CD14-positive monocyte (primary cell): ENCODE measurements around the gene MGLL. TPM values are rescaled to one million over a fixed set of nuclear protein-coding genes. Genes with fewer than 3 reads are reported as not detected.

Experiments used
- DNase-seq, 3 donors: peaks; one replicate each; pipeline ENCODE4 v3.0.0-alpha.2; 2011 to 2022
- H2AFZ ChIP-seq: 2 replicates; pipeline ENCODE4 v1.6.0; 2012; ENCODE audit warnings: mild to moderate bottlenecking, low read depth, low read length, inconsistent platforms; ENCODE audit not compliant: insufficient read depth, poor library complexity, severe bottlenecking
- H3K27ac ChIP-seq, 2 donors: 1 replicate in 1 of 2; 2 replicates in 1 of 2; pipeline ENCODE4 v1.5.1; 2012 to 2013; ENCODE audit warnings: low read length in 2 of 2, control low read depth in 1 of 2, inconsistent platforms in 1 of 2, low read depth in 1 of 2, mild to moderate bottlenecking in 1 of 2
- H3K27me3 ChIP-seq, 2 donors: one replicate each; pipeline versions ENCODE4 v1.6.0 to v1.6.1; 2011 to 2013; ENCODE audit warnings: low read length in 2 of 2; ENCODE audit not compliant: control insufficient read depth in 2 of 2, insufficient read depth in 2 of 2
- H3K36me3 ChIP-seq, 2 donors: replicated peaks in 1 of 2; 1 replicate in 1 of 2; 2 replicates in 1 of 2; pipeline versions ENCODE4 v1.5.1 to v1.6.1; 2012 to 2013; ENCODE audit warnings: low read length in 2 of 2, control low read depth in 1 of 2, inconsistent platforms in 1 of 2, mild to moderate bottlenecking in 1 of 2; ENCODE audit not compliant: insufficient read depth in 2 of 2, control insufficient read depth in 1 of 2
- H3K4me1 ChIP-seq, 2 donors: 1 replicate in 1 of 2; 2 replicates in 1 of 2; pipeline versions ENCODE4 v1.5.1 to v1.6.1; 2012 to 2013; ENCODE audit warnings: low read length in 2 of 2, control low read depth in 1 of 2, inconsistent platforms in 1 of 2, mild to moderate bottlenecking in 1 of 2, moderate library complexity in 1 of 2; ENCODE audit not compliant: insufficient read depth in 2 of 2, control insufficient read depth in 1 of 2
- H3K4me2 ChIP-seq: replicated peaks from 2 replicates; pipeline ENCODE3; 2012; ENCODE audit warnings: low read length, moderate library complexity, mild to moderate bottlenecking; ENCODE audit not compliant: poor library complexity, severe bottlenecking; ENCODE audit errors: extremely low read depth
- H3K4me3 ChIP-seq, 3 experiments: fragments of 200-600 bp in 1 of 3; sonication (generic) in 1 of 3; replicated peaks in 1 of 3; 1 replicate in 2 of 3; 2 replicates in 1 of 3; pipeline ENCODE4 v1.5.1; 2011 to 2013; ENCODE audit warnings: low read length in 3 of 3, mild to moderate bottlenecking in 3 of 3, control low read depth in 2 of 3, low read depth in 2 of 3, inconsistent platforms in 1 of 3, moderate library complexity in 1 of 3
- H3K79me2 ChIP-seq: 2 replicates; pipeline ENCODE4 v1.6.0; 2012; ENCODE audit warnings: mild to moderate bottlenecking, control low read depth, inconsistent platforms, low read length, moderate library complexity; ENCODE audit not compliant: insufficient read depth
- H3K9ac ChIP-seq: 2 replicates; pipeline ENCODE4 v1.6.0; 2017; ENCODE audit warnings: low read length, mild to moderate bottlenecking; ENCODE audit not compliant: insufficient read depth, poor library complexity, severe bottlenecking
- H3K9me3 ChIP-seq, 2 donors: replicated peaks in 1 of 2; 1 replicate in 1 of 2; 2 replicates in 1 of 2; pipeline versions ENCODE4 v1.5.1 to v1.6.1; 2012 to 2013; ENCODE audit warnings: low read length in 2 of 2, control low read depth in 1 of 2; ENCODE audit not compliant: control insufficient read depth in 1 of 2, insufficient read depth in 1 of 2
- H4K20me1 ChIP-seq: 2 replicates; pipeline ENCODE4 v1.6.0; 2012; ENCODE audit warnings: mild to moderate bottlenecking, low read length, control low read depth, moderate library complexity; ENCODE audit not compliant: insufficient read depth
- H3K27ac Mint-ChIP-seq, 7 donors: one replicate each; pipeline ENCODE4 v1.8.0; 2020; ENCODE audit warnings: mild to moderate bottlenecking in 7 of 7, mixed read lengths in 7 of 7, moderate library complexity in 6 of 7, inconsistent platforms in 2 of 7
- H3K27me3 Mint-ChIP-seq, 3 donors: one replicate each; pipeline ENCODE4 v1.8.0; 2021 to 2022; ENCODE audit warnings: low read depth in 3 of 3, mild to moderate bottlenecking in 3 of 3, mixed read lengths in 3 of 3, moderate library complexity in 3 of 3, inconsistent platforms in 1 of 3
- H3K36me3 Mint-ChIP-seq, 2 donors: one replicate each; pipeline ENCODE4 v1.8.0; 2020; ENCODE audit warnings: mixed read lengths in 2 of 2, inconsistent platforms in 1 of 2, mild to moderate bottlenecking in 1 of 2
- H3K4me1 Mint-ChIP-seq: one replicate; pipeline ENCODE4 v1.8.0; 2020; ENCODE audit warnings: mild to moderate bottlenecking, mixed read lengths
- H3K4me3 Mint-ChIP-seq, 2 donors: one replicate each; pipeline ENCODE4 v1.8.0; 2020; ENCODE audit warnings: mild to moderate bottlenecking in 2 of 2, mixed read lengths in 2 of 2, moderate library complexity in 1 of 2
- H3K9me3 Mint-ChIP-seq, 7 donors: one replicate each; pipeline ENCODE4 v1.8.0; 2020 to 2022; ENCODE audit warnings: mixed read lengths in 7 of 7, mild to moderate bottlenecking in 6 of 7, moderate library complexity in 6 of 7, inconsistent platforms in 2 of 7
- CTCF ChIP-seq: fragments of 200-600 bp; IDR thresholded peaks from one replicate; pipeline ENCODE4 v1.8.0; 2022; ENCODE audit warnings: antibody characterized with exemption, mild to moderate bottlenecking
- WGBS: methylation state at CpG from one replicate; pipeline ENCODE4 v1.1.5; 2013; ENCODE audit warnings: missing lambda C conversion rate; ENCODE audit not compliant: insufficient coverage; 5-methylcytosine and 5-hydroxymethylcytosine counted together
- intact Hi-C, 2 donors: fragments of 100-400 bp; cut with micrococcal nuclease; formaldehyde crosslinking; loops; one replicate each; pipeline versions ENCODE4 v1.15.0 to v1.15.1; 2023
- polyA plus RNA-seq, 3 donors: library from polyadenylated mRNA; depleted of rRNA in 1 of 3; unstranded in 2 of 3; stranded (reverse) in 1 of 3; fragments of 300-500 nt in 2 of 3; fragments of >200 nt in 1 of 3; fragmentation: Illumina TruSeq in 2 of 3; gene quantifications; 1 replicate in 2 of 3; 2 replicates in 1 of 3; pipeline ENCODE4 v1.2.3, GENCODE V29; 2012 to 2021

Gene MGLL
- polyA plus RNA-seq, 3 donors = 4.4 to 10.0 (median 6.4) TPM

DNA sequence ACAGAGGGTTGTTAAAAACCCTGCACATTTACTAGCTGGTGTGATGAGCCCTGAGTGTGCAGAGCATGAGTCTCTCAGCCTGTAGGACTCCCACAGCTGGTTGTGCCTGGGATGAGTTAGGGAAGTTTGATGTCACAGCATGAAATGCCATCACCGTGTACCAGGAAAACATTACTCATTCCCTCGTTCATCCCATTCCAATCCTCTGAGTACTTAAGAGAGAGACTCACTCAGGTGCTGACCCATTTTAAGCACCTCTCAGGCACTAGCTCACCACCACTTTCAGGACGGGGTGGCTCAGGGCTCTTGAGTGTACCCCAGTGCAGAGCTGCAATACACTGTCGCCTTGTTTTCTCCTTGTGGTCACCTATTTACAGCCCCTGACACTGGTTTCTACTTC, 18.7 kb downstream of the MGLL start:
- Histone ChIP-seq H3K9ac (no peak overlapping the region), H3K9me3 (no peaks in the 10 kb centered on the region), H3K27ac (no peak overlapping the region), H3K4me3 (no peak overlapping the region), H3K4me1 (peaks cover 4 to 12% of the 10 kb centered on the region in 2 donors), H2AFZ (no peak overlapping the region), H3K36me3 (no peaks in the 10 kb centered on the region), H4K20me1 (no peaks in the 10 kb centered on the region), H3K79me2 (no peaks in the 10 kb centered on the region), H3K4me2 (no peak overlapping the region), H3K27me3 (no peaks in the 10 kb centered on the region)
- Mint-ChIP-seq H3K27me3 (no peaks in the 10 kb centered on the region), H3K4me3 (no peak overlapping the region), H3K36me3 (peaks cover 0 to 4% of the 10 kb centered on the region in 2 donors), H3K4me1 (peaks cover 13% of the 10 kb centered on the region), H3K27ac (no peak overlapping the region), H3K9me3 (no peaks in the 10 kb centered on the region)
- intact Hi-C loops = no loop called here
- no peak for DNase-seq
- WGBS = no CpG with 5 or more reads among the region's 4 CpGs
- no peak for TF ChIP-seq CTCF

GRCh38 chr3:127802606-127803005, 19.7 kb downstream of the MGLL start:
- intact Hi-C loops = no loop called here
- H3K36me3 ChIP-seq = no peaks in the 10 kb centered on the region
- peaks cover 4 to 12% of the 10 kb centered on the region in 2 donors for H3K4me1 ChIP-seq
- whole genome bisulfite sequencing = 100% methylated on average over 4 of the region's 6 CpGs
- no peaks in the 10 kb centered on the region for H3K9me3 Mint-ChIP-seq
- H3K27ac ChIP-seq = no peak overlapping the region
- H3K9ac ChIP-seq = no peak overlapping the region
- H3K79me2 ChIP-seq = no peaks in the 10 kb centered on the region
- TF ChIP-seq CTCF = no peak
- H3K27me3 ChIP-seq = no peaks in the 10 kb centered on the region
- H3K36me3 Mint-ChIP-seq = peaks cover 0 to 3% of the 10 kb centered on the region in 2 donors
- no peak overlapping the region for H3K4me2 ChIP-seq
- no peaks in the 10 kb centered on the region for H3K9me3 ChIP-seq
- H3K4me3 Mint-ChIP-seq = no peak overlapping the region
- H3K4me3 ChIP-seq = no peak overlapping the region
- no peak overlapping the region for H2AFZ ChIP-seq
- no peaks in the 10 kb centered on the region for H4K20me1 ChIP-seq
- H3K4me1 Mint-ChIP-seq = peaks cover 15% of the 10 kb centered on the region
- DNase-seq = no peak
- no peaks in the 10 kb centered on the region for H3K27me3 Mint-ChIP-seq
- H3K27ac Mint-ChIP-seq = no peak overlapping the region
